CD4-positive, alpha-beta T cell (primary cell): ENCODE data around the gene WFDC2. TPM values are rescaled to one million over a fixed set of nuclear protein-coding genes. Genes with fewer than 3 reads are reported as not detected.

ENCODE experiments used
- ATAC-seq: fragments of 200-7000 bp; cut with Tn5 transposase; one replicate; pipeline ENCODE4 v1.10.0; 2022; ENCODE audit warnings: mild to moderate bottlenecking; ENCODE audit not compliant: poor library complexity
- CTCF ChIA-PET: fragments of 350-600 bp; sonication (Branson Sonifier 250); formaldehyde crosslinking; loops from one replicate; lab custom pipeline; 2021; ENCODE audit warnings: antibody characterized with exemption, inconsistent platforms; lab: Charles Lee
- POLR2A ChIA-PET: fragments of 350-600 bp; sonication (Branson Sonifier 250); formaldehyde crosslinking; loops from one replicate; lab custom pipeline; 2021; ENCODE audit warnings: antibody characterized with exemption, inconsistent platforms; lab: Charles Lee
- DNase-seq, 14 experiments: peaks; one replicate each; pipeline ENCODE4 v3.0.0-alpha.2; 2013 to 2020; ENCODE audit warnings: mixed read lengths in 2 of 14
- H3K27ac ChIP-seq, 2 donors: one replicate each; pipeline versions ENCODE4 v1.5.1 to v1.7.0; 2013; ENCODE audit warnings: low read length in 2 of 2, low read depth in 1 of 2, mild to moderate bottlenecking in 1 of 2
- H3K27me3 ChIP-seq, 2 experiments: 1 replicate in 1 of 2; 2 replicates in 1 of 2; pipeline versions ENCODE4 v1.6.1 to v1.7.0; 2013; ENCODE audit warnings: low read length in 2 of 2, control low read depth in 1 of 2, mild to moderate bottlenecking in 1 of 2, moderate library complexity in 1 of 2; ENCODE audit not compliant: insufficient read depth in 2 of 2, control insufficient read depth in 1 of 2
- H3K36me3 ChIP-seq: one replicate; pipeline ENCODE4 v1.6.1; 2013; ENCODE audit warnings: low read length, control low read depth; ENCODE audit not compliant: insufficient read depth
- H3K4me1 ChIP-seq: one replicate; pipeline ENCODE4 v1.6.1; 2013; ENCODE audit warnings: low read length, control low read depth; ENCODE audit not compliant: insufficient read depth
- H3K4me3 ChIP-seq: one replicate; pipeline ENCODE4 v1.5.1; 2013; ENCODE audit warnings: mild to moderate bottlenecking, low read length, moderate library complexity
- H3K9me3 ChIP-seq, 2 experiments: 1 replicate in 1 of 2; 2 replicates in 1 of 2; pipeline versions ENCODE4 v1.6.1 to v1.7.0; 2013; ENCODE audit warnings: low read length in 2 of 2, mild to moderate bottlenecking in 2 of 2, control low read depth in 1 of 2, moderate library complexity in 1 of 2; ENCODE audit not compliant: control insufficient read depth in 1 of 2, insufficient read depth in 1 of 2
- H3K27ac Mint-ChIP-seq: one replicate; pipeline ENCODE4 v1.8.0; 2020; ENCODE audit warnings: mixed read lengths
- H3K27me3 Mint-ChIP-seq: one replicate; pipeline ENCODE4 v1.8.0; 2021; ENCODE audit warnings: mixed read lengths
- H3K36me3 Mint-ChIP-seq: one replicate; pipeline ENCODE4 v1.8.0; 2021; ENCODE audit warnings: low read depth, mixed read lengths
- H3K4me1 Mint-ChIP-seq: one replicate; pipeline ENCODE4 v1.8.0; 2021; ENCODE audit warnings: low read depth, mixed read lengths
- H3K4me3 Mint-ChIP-seq: one replicate; pipeline ENCODE4 v1.8.0; 2020; ENCODE audit warnings: mild to moderate bottlenecking, mixed read lengths
- H3K9me3 Mint-ChIP-seq: one replicate; pipeline ENCODE4 v1.8.0; 2020; ENCODE audit warnings: mixed read lengths
- CTCF ChIP-seq: fragments of 200-600 bp; IDR thresholded peaks from one replicate; pipeline ENCODE4 v1.8.0; 2022; ENCODE audit warnings: antibody characterized with exemption, mild to moderate bottlenecking
- intact Hi-C, 2 experiments: fragments of 100-400 bp; cut with DNase I in 1 of 2; cut with micrococcal nuclease in 1 of 2; formaldehyde crosslinking; loops; one replicate each; pipeline versions ENCODE4 v1.15.1 to v1.9.0; 2023 to 2025; cut with DNase I, micrococcal nuclease
- total RNA-seq, 174 experiments: library from RNA in 2 of 174; stranded (reverse) in 2 of 174; gene quantifications; one replicate each; pipeline ENCODE4 v1.2.3 and lab custom pipeline; 2021 to 2026

Gene WFDC2
- total RNA-seq, 2 experiments from 2014 or later: not detected

- no peak overlapping the region for H3K27ac ChIP-seq
- H3K9me3 Mint-ChIP-seq: no peaks in the 10 kb centered on the region
- no peak overlapping the region for H3K4me3 ChIP-seq
- intact Hi-C loops: no loop called here
- no peaks in the 10 kb centered on the region for H3K36me3 Mint-ChIP-seq
- TF ChIP-seq CTCF: no peak
- no peak overlapping the region for H3K27ac Mint-ChIP-seq
- no peaks in the 10 kb centered on the region for H3K36me3 ChIP-seq
- ChIA-PET POLR2A (no interaction called here), CTCF (no interaction called here)
- no peaks in the 10 kb centered on the region for H3K4me1 Mint-ChIP-seq
- no peak overlapping the region for H3K4me3 Mint-ChIP-seq
- ATAC-seq (no peak), DNase-seq (no peak)
- H3K4me1 ChIP-seq: no peaks in the 10 kb centered on the region
- H3K27me3 ChIP-seq: peaks cover 8 to 11% of the 10 kb centered on the region in 2 experiments
- no peaks in the 10 kb centered on the region for H3K9me3 ChIP-seq
- no peaks in the 10 kb centered on the region for H3K27me3 Mint-ChIP-seq
Measured at GRCh38 chr20:45461225-45461624, 8.3 kb upstream of the WFDC2 start.

DNA sequence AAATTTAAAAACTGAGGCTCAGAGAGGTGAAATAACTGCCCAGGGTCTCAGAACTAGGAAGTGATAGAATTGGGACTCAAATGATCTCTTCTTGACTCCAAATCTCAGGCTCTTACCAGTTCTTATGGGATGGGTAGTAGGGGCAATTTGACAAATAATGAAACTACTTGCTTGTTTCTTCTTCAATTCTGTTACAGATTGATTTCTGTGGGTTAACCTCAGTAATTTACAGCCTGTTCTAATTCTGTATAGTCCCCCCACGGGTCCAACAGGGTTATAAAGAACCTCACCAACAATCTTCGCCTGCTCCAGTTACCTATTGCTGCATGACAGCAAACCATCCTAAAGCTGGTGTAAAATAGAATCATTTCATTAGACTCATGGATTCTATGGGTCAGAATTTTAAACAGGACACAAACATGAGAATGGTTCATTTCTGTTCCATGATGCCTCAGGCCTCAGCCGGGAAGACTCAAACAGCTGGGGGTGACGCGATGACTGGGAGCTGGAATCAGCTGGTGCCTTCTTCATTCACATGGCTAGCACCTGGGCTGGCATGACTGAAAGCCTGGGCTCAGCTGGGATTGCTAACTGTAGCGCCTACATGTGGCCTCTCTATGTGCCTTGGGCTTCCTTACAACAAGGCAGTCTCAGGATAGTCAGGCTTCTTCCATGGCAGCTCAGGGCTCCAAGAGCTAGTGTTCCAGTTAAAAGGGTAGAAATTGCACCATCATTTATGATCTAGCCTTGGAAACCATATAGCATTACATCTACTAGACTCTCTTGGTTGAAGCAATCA lies 6.6 kb upstream of the WFDC2 start:
- intact Hi-C loops: no loop called here
- Histone ChIP-seq H3K36me3 (no peaks in the 10 kb centered on the region), H3K4me1 (no peaks in the 10 kb centered on the region), H3K9me3 (no peaks in the 10 kb centered on the region), H3K4me3 (no peak overlapping the region), H3K27ac (no peak overlapping the region), H3K27me3 (peaks cover 10 to 21% of the 10 kb centered on the region in 2 experiments)
- ATAC-seq (no peak), DNase-seq (no peak)
- H3K27me3 Mint-ChIP-seq: no peaks in the 10 kb centered on the region
- no peak overlapping the region for H3K4me3 Mint-ChIP-seq
- H3K4me1 Mint-ChIP-seq: no peaks in the 10 kb centered on the region
- no peaks in the 10 kb centered on the region for H3K9me3 Mint-ChIP-seq
- POLR2A ChIA-PET: no interaction called here
- CTCF ChIA-PET: no interaction called here
- H3K36me3 Mint-ChIP-seq: no peaks in the 10 kb centered on the region
- no peak overlapping the region for H3K27ac Mint-ChIP-seq
- no peak for TF ChIP-seq CTCF

DNA sequence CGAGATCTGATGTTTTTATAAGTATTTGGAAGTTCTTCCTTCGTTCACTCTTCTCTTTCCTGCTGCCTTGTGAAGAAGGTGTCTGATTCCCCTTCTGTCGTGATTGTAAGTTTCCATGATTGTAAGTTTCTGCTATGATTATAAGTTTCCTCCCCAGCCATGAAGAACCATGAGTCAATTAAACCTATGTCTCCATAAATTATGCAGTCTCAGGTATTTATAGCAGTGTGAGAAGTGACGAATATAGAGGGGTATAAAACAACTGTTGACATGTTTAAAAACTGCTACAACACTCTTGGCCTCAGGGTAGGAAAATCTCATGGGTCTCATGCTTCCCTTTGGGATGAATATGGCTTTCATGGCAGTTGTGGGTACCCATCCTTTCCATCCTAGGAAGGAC lies 5.8 kb upstream of the WFDC2 start:
- Mint-ChIP-seq H3K9me3 (no peaks in the 10 kb centered on the region), H3K27me3 (no peaks in the 10 kb centered on the region), H3K4me1 (no peaks in the 10 kb centered on the region), H3K27ac (no peak overlapping the region), H3K36me3 (no peaks in the 10 kb centered on the region), H3K4me3 (no peak overlapping the region)
- ChIA-PET CTCF (no interaction called here), POLR2A (no interaction called here)
- ATAC-seq (no peak), DNase-seq (no peak)
- Histone ChIP-seq H3K27me3 (peaks cover 18 to 29% of the 10 kb centered on the region in 2 experiments), H3K9me3 (no peaks in the 10 kb centered on the region), H3K27ac (no peak overlapping the region), H3K36me3 (no peaks in the 10 kb centered on the region), H3K4me3 (no peak overlapping the region), H3K4me1 (no peaks in the 10 kb centered on the region)
- intact Hi-C loops: no loop called here
- no peak for TF ChIP-seq CTCF
